ENCODE measurements around the gene HSD11B1.
"Not testable (repeated sequence)": the region's sequence is repeated elsewhere in the genome, so short reads cannot be mapped to it uniquely, and the experiment has no call there.

The HSD11B1 gene

GRCh38 chr1:209692296-209692695, 12.3 kb upstream of the HSD11B1 start:
- DNase-seq: no peak

- peak; percentile 77 for DNase-seq
These were observed 11.7 kb upstream of the HSD11B1 start for GRCh38 chr1:209692745-209693504.

- no peak for DNase-seq
These were observed 8.0 kb upstream of the HSD11B1 start for GRCh38 chr1:209696673-209697072.

- no peak for DNase-seq
These were observed 7.5 kb upstream of the HSD11B1 start for GRCh38 chr1:209697126-209697525.

GRCh38 chr1:209700686-209701085, 4.0 kb upstream of the HSD11B1 start:
- not testable (repeated sequence) for DNase-seq

GRCh38 chr1:209702832-209703231, 1.8 kb upstream of the HSD11B1 start:
- no peak for DNase-seq

GRCh38 chr1:209703834-209704504, 677 bp upstream of the HSD11B1 start:
- no peak for DNase-seq

GRCh38 chr1:209705033-209705598, 470 bp downstream of the HSD11B1 start:
- DNase-seq: no peak

GRCh38 chr1:209706622-209707021, 2.0 kb downstream of the HSD11B1 start:
- DNase-seq: no peak

- no peak for DNase-seq
These were observed 2.7 kb downstream of the HSD11B1 start for GRCh38 chr1:209707308-209707707.

GRCh38 chr1:209708297-209708696, 3.7 kb downstream of the HSD11B1 start:
- no peak for DNase-seq

- DNase-seq: no peak
These were observed 5.4 kb downstream of the HSD11B1 start for GRCh38 chr1:209710093-209710492.

GRCh38 chr1:209710847-209711246, 6.2 kb downstream of the HSD11B1 start:
- DNase-seq: no peak

- no peak for DNase-seq
These were observed 9.7 kb downstream of the HSD11B1 start for GRCh38 chr1:209714338-209714737.

- no peak for DNase-seq
These were observed 10.7 kb downstream of the HSD11B1 start for GRCh38 chr1:209715314-209715713.

GRCh38 chr1:209717818-209718217, 13.2 kb downstream of the HSD11B1 start:
- DNase-seq: no peak

- no peak for DNase-seq
These were observed 15.7 kb downstream of the HSD11B1 start for GRCh38 chr1:209720326-209720725.

- DNase-seq: peak; percentile 21
These were observed 16.2 kb downstream of the HSD11B1 start for GRCh38 chr1:209720826-209721225.

- DNase-seq: no peak
These were observed 16.7 kb downstream of the HSD11B1 start for GRCh38 chr1:209721323-209721722.

- DNase-seq: no peak
These were observed 18.6 kb downstream of the HSD11B1 start for GRCh38 chr1:209723265-209723664.

GRCh38 chr1:209723756-209724693, 19.4 kb downstream of the HSD11B1 start:
- DNase-seq: peak; percentile 35

GRCh38 chr1:209727286-209727685, 22.6 kb downstream of the HSD11B1 start:
- DNase-seq: no peak

GRCh38 chr1:209727785-209728184, 23.1 kb downstream of the HSD11B1 start:
- DNase-seq: no peak

Data from fibroblast of skin of right biceps (primary cell).